GM12891 (cell line): ENCODE data around the gene RHEX.

Experiments
- DNase-seq: peaks from one replicate; pipeline ENCODE4 v3.0.0; 2011; ENCODE audit warnings: low spot score; ENCODE audit not compliant: insufficient read length
- FAIRE-seq: peaks from 2 replicates; lab custom pipeline; 2011; peaks lifted over from hg19 to GRCh38; lab: Jason Lieb, UNC
- PAX5 ChIP-seq: IDR thresholded peaks from 2 replicates; pipeline ENCODE4 v1.6.1; 2011; ENCODE audit warnings: low read length, moderate library complexity, mild to moderate bottlenecking; ENCODE audit not compliant: insufficient read depth, severe bottlenecking
- POLR2A ChIP-seq: IDR thresholded peaks from 2 replicates; pipeline ENCODE4 v1.6.1; 2011; ENCODE audit warnings: low read depth, low read length, control low read depth
- POLR2AphosphoS5 ChIP-seq: IDR thresholded peaks from 2 replicates; pipeline ENCODE4 v1.6.1; 2011; ENCODE audit warnings: low read depth, low read length, control low read depth
- POU2F2 ChIP-seq: IDR thresholded peaks from 2 replicates; pipeline ENCODE4 v1.6.1; 2011; ENCODE audit warnings: low read depth, mild to moderate bottlenecking, control low read depth, low read length, moderate library complexity
- SPI1 ChIP-seq: IDR thresholded peaks from 2 replicates; pipeline ENCODE4 v1.6.1; 2011; ENCODE audit warnings: low read depth, low read length, control low read depth
- TAF1 ChIP-seq: IDR thresholded peaks from 2 replicates; pipeline ENCODE4 v1.6.1; 2011; ENCODE audit warnings: low read depth, low read length, control low read depth

The RHEX gene

DNA sequence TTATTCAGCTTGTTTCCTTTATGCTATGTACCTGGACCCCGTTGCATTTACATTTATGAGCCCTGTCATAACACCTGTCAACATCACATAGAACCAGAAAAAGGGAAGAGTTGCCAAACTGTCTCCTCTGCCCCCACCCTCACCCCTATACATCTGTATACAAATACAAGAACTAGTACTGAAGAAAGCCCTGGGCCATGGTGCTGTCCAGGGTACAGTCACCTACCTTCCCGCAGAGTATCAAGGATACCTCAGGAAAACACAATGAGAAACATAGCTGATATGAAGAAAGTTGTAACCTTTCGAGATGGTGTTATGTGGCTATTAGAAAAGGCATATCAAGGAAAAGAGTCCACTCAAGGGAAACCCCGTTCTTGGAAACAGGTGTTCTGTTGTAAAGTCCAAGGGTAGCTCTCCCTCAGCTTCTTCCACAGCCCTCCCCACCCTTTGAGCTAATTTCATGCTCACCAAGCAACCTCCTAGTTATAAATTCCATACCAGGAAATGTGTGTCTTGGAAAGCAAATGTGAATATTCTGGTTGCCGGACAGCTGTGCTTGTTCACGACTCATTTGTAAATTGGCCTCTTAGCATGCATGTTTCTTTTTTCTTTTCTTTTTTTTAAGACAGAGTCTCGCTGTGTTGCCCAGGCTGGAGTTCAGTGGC is 80.9 kb downstream of the RHEX start:
- DNase-seq, result no peak
- TF ChIP-seq PAX5, result no peak
- no peak for TF ChIP-seq SPI1
- TF ChIP-seq TAF1, result no peak
- no peak for TF ChIP-seq POLR2A
- no peak for TF ChIP-seq POLR2AphosphoS5
- no peak for TF ChIP-seq POU2F2
- FAIRE-seq, result no peak

DNA sequence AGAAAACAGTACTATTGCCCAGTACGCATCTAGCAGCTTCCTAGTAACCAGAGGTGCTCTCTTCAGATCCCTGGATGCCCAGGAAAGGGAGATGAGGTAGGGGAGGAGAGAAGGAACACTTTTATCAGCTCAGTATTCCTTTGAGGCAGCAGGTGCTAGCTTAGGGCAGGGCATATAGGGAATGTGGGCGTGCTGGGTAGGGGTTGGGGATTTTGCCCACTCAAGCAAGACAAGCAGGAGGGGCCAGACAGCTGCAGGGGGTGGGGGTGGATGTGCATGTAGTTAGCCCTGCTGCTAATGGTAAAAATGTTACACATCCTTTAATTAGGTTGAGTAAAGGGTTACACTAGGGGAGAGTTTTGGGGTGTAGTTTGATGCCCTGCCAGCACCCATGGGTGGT is 82.3 kb downstream of the RHEX start:
- FAIRE-seq (no peak), DNase-seq (no peak)
- TF ChIP-seq SPI1, result no peak
- TF ChIP-seq POLR2A, result no peak
- no peak for TF ChIP-seq POU2F2
- no peak for TF ChIP-seq TAF1
- no peak for TF ChIP-seq POLR2AphosphoS5
- no peak for TF ChIP-seq PAX5

DNA sequence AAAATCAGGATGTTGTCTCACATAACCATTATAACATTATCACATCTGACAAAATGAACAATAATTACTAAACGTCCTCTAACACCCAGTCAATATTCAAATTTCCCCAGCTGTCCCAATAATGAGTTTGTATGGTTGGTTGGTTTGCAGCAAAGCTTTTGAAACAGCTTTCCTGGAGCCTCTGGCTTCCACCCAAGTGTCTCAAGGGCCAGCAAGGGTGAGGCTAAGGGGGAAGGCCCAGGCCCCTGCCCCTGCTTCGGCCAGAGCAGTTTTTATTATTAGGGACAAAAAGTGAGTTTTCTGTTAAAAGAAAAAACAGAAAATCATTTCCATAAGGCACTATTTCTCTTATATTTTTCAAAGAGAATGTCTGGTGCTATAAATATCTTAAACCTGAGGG is 83.3 kb downstream of the RHEX start:
- TF ChIP-seq POLR2A (no peak), POU2F2 (no peak), TAF1 (no peak), PAX5 (no peak), POLR2AphosphoS5 (no peak), SPI1 (no peak)
- no peak for FAIRE-seq
- DNase-seq, result no peak

DNA sequence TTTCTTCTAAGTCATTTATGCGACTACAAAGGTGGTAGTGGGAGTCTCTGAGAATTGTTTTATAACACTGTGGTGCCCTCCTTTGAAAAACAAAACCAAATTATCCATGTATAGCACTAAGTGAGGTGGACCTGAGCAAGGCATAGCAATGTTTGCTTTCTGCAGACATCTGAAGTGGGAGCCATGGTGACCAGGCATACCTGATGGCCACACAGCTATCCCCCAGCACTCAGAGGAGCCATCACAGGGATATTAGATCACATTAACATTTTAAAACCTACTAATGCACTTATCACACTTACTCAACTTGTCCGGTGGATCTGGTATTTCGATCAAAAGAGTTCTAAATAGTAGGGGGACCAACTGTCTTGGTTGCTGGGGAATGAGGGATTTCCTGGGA is 89.0 kb downstream of the RHEX start:
- DNase-seq (no peak), FAIRE-seq (no peak)
- no peak for TF ChIP-seq TAF1

DNA sequence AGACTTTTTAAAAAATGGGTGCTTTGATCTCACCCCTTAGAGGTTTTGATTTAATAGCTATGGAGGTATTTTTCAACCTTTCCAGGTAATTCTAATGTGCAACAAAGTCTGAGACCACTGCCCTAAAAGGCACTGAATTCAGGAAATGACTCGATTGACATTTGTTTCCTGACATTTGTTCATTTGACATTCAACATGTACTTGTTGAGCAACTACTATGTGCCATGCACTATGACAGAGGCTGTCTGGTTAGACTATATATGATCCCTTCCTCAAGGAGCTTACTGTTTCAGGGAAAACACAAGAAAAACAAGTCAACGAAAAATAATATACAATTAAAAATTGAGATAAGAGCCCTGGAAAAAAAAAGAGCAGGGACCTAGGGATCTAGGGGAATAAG is 89.8 kb downstream of the RHEX start:
- TF ChIP-seq SPI1 (no peak), POU2F2 (no peak), TAF1 (no peak), POLR2AphosphoS5 (no peak), POLR2A (no peak), PAX5 (no peak)
- DNase-seq (no peak), FAIRE-seq (no peak)

DNA sequence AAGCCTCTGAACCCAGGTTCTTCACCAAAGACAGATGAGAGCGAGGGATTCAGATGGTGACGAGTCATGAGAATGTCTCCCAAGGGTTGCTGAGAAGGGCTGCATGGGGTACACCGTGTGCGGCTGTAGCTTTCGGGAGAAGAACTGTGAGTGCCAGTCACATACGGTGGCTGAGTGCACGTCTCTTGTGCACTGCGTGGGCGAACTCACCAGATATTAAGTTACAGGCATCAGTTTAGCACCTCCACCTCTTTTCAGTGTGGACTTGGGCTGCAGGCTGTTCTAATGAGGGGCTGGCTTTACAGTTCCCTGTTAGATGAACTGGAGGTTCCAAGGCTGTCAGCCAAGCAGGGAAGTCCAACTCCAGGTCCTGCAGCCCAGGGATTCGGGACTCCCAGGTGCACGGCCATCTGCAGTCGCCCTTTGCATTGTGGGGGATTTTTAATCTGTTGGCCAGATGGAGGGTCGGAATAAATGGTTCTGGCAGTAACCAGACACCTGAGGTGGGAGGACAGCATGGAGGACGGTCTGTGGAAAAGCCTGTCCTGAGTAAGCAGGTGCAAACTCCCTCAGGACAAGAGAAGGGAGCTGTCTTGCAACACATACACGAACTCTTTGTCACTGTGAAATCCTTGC is 90.7 kb downstream of the RHEX start:
- no peak for FAIRE-seq

DNA sequence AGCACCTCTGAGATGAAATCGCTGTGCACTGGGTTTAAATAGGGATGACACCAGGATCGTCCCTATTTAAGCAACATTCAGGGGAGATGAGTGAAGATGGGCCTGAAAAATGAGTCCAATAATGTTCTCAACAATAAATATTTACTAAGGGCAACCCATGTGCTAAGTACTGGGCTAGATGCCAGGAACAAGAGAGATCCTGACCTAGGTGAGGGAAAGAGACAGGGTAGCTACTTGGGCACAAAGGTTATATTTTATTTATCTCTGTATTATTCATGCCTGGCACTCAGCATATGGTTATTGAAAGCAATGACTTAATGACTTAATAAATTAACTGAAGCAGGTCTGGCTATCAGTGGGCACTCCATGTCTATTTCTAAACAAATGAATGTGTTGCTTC is 91.6 kb downstream of the RHEX start:
- no peak for DNase-seq
- TF ChIP-seq POLR2AphosphoS5, result no peak
- TF ChIP-seq SPI1, result no peak
- TF ChIP-seq TAF1, result no peak
- no peak for TF ChIP-seq POU2F2
- no peak for TF ChIP-seq POLR2A
- TF ChIP-seq PAX5, result no peak
- no peak for FAIRE-seq

More for the DNA sequence above, 90.7 kb downstream of the RHEX start:
- no peak for DNase-seq
- TF ChIP-seq PAX5, result no peak
- no peak for TF ChIP-seq POLR2AphosphoS5
- TF ChIP-seq POLR2A, result no peak
- TF ChIP-seq POU2F2, result no peak
- TF ChIP-seq SPI1, result no peak
- no peak for TF ChIP-seq TAF1

DNA sequence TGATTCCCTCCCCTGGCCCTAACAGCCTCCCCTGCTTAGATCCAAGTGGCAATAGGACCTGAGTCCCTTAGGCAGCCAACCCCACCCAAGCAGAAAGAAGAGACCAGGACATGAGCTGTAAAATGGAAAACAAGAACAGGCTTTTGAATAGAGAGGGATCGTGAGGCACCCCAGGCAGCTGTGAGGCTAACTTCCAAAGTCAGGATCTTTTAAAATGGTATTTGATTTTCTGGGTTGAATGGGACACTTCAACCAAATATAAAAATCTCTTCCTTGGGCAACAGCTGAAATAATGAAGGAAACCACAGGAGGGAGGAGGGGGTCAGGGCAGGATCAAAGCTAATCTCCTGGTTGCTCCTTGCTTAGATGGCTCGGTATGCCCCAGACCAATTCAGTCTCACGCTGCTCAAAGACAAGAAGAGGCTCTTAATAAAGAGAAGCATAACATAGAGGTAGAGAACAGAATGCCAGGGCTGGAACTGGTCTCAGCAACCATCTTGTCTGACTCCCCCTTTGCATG is 92.9 kb downstream of the RHEX start:
- DNase-seq, result no peak
- FAIRE-seq, result no peak
- TF ChIP-seq POU2F2 (no peak), TAF1 (no peak), POLR2AphosphoS5 (no peak), SPI1 (no peak), PAX5 (no peak), POLR2A (no peak)
